Mammary epithelial cell (primary cell): Measurements from ENCODE around the gene APOBEC3F.

Experiments
- CTCF ChIP-seq, 2 donors: IDR thresholded peaks in 1 of 2; conservative IDR thresholded peaks in 1 of 2; 2 replicates each; pipeline ENCODE4 v1.5.1; 2011 to 2012; ENCODE audit warnings: inconsistent platforms in 2 of 2, low read length in 2 of 2, mild to moderate bottlenecking in 2 of 2, control low read depth in 1 of 2, low read depth in 1 of 2; ENCODE audit not compliant: insufficient read depth in 1 of 2; ENCODE audit errors: extremely low read depth in 1 of 2
- EZH2 ChIP-seq: IDR thresholded peaks from 2 replicates; pipeline ENCODE4 v1.6.1; 2012; ENCODE audit warnings: low read length, inconsistent platforms, borderline replicate concordance

GRCh38 chr22:39101226-39101625, 60.6 kb downstream of the APOBEC3F start:
- no peak for TF ChIP-seq CTCF (conservative IDR thresholded peaks at IDR 0.05 in 1 of 2, IDR thresholded peaks at IDR 0.05 in 1 of 2; ENCODE audit: extremely low read depth in 1 of 2, insufficient read depth in 1 of 2, low read depth in 1 of 2, low read length in 2 of 2)
- no peak for TF ChIP-seq EZH2
